Measurements from ENCODE around the gene SHC2. TPM values are rescaled to one million over a fixed set of nuclear protein-coding genes. Genes with fewer than 3 reads are reported as not detected.
A peak's percentile ranks its signal among the peaks of the same experiment; 100 is the strongest.

The SHC2 gene
- total RNA-seq, 1 donor from 2014 or later: 29.7 TPM

- H3K4me2 ChIP-seq (ENCODE audit: low read length): peak overlapping the region; percentile 95
- H3K9me3 ChIP-seq (ENCODE audit: insufficient read depth, low read depth, low read length): no peaks in the 10 kb centered on the region
- H2AFZ ChIP-seq (ENCODE audit: low read depth, low read length): peak overlapping the region; percentile 71
- no peak for TF ChIP-seq EZH2 (IDR thresholded peaks at IDR 0.05; ENCODE audit: insufficient read depth, low read length)
- TF ChIP-seq CTCF (IDR thresholded peaks at IDR 0.05; ENCODE audit: insufficient read depth, low read depth, low read length): no peak
- H3K27ac ChIP-seq (ENCODE audit: low read depth, low read length): no peak overlapping the region
- peak overlapping the region; percentile 93 for H3K9ac ChIP-seq (ENCODE audit: low read length)
- peak overlapping the region; percentile 79 for H3K4me3 ChIP-seq (ENCODE audit: insufficient read depth, low read depth, low read length)
- no peaks in the 10 kb centered on the region for H3K27me3 ChIP-seq (ENCODE audit: insufficient read depth, low read length)
- peaks cover 15% of the 10 kb centered on the region for H3K4me1 ChIP-seq (ENCODE audit: insufficient read depth, low read length)
- Mint-ChIP-seq H3K36me3 (ENCODE audit: low read depth, unreplicated experiment) (peaks cover 2% of the 10 kb centered on the region), H3K4me1 (ENCODE audit: low read depth, unreplicated experiment) (peaks cover 7% of the 10 kb centered on the region), H3K9me3 (ENCODE audit: unreplicated experiment) (no peaks in the 10 kb centered on the region), H3K27me3 (ENCODE audit: low read depth, unreplicated experiment) (no peaks in the 10 kb centered on the region), H3K27ac (ENCODE audit: unreplicated experiment) (peak overlapping the region; percentile 34), H3K4me3 (ENCODE audit: unreplicated experiment) (peak overlapping the region; percentile 82)
- FAIRE-seq: no peak
- no peaks in the 10 kb centered on the region for H4K20me1 ChIP-seq (ENCODE audit: insufficient read depth, low read length)
- no peaks in the 10 kb centered on the region for H3K79me2 ChIP-seq (ENCODE audit: insufficient read depth, low read length)
- DNase-seq (ENCODE audit: low read depth): peak; percentile 18
- H3K36me3 ChIP-seq (ENCODE audit: insufficient read depth, low read length): no peaks in the 10 kb centered on the region
Observed at GRCh38 chr19:489418-490196, 28.8 kb upstream of the SHC2 start.

DNA sequence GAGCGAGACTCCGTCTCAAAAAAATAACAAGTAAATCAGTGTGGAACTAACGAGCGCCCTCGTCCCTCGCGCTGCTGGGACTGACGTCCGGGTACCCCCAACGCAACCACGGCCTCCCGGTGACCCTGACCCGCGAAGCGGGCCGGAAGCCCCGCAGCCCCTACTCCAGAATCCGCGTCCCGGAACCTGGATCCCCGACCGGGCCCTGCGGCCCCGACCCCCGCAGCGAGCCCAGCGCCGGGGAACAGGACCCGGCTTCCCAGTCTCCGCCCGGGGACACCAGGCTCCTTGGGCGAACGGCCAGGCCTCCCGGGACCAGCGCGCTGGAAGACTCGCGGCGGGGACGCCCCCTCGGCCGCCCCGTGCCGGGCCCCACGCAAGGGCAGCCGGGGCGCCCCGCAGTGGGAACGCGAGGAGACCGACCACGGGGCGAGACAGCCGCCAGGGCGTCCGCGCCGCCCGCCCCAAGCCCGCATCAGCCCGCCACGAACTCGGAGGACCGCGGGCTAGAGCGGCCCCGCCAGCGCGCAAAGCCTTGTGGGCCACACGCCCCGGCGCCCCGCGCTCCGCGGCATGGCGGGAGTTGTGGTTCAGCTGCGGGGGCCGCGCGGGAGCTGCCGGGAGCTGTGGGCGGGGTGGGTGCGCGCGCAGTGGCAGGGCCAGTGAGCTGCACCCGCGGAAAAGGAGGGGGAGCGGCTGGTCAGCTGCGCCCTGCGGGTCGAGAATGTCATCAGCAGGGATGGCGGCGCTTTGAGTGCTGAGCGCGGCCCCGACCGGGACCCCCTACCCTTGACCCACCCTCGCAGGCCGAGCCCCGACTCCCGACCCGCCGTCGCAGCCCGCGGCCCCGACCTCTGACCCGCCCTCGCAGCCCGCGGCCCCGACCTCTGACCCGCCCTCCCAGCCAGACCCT lies 27.9 kb upstream of the SHC2 start:
- peaks cover 2% of the 10 kb centered on the region for H3K36me3 Mint-ChIP-seq (ENCODE audit: low read depth, unreplicated experiment)
- H3K4me1 Mint-ChIP-seq (ENCODE audit: low read depth, unreplicated experiment): peaks cover 8% of the 10 kb centered on the region
- no peaks in the 10 kb centered on the region for H3K27me3 ChIP-seq (ENCODE audit: insufficient read depth, low read length)
- peak overlapping the region; percentile 59 for H3K27ac Mint-ChIP-seq (ENCODE audit: unreplicated experiment)
- no peak for FAIRE-seq
- no peaks in the 10 kb centered on the region for H3K9me3 ChIP-seq (ENCODE audit: insufficient read depth, low read depth, low read length)
- H3K4me3 ChIP-seq (ENCODE audit: insufficient read depth, low read depth, low read length): peak overlapping the region; percentile 79
- no peaks in the 10 kb centered on the region for H3K79me2 ChIP-seq (ENCODE audit: insufficient read depth, low read length)
- DNase-seq (ENCODE audit: low read depth): peak; percentile 85
- TF ChIP-seq EZH2 (IDR thresholded peaks at IDR 0.05; ENCODE audit: insufficient read depth, low read length) (no peak), CTCF (IDR thresholded peaks at IDR 0.05; ENCODE audit: insufficient read depth, low read depth, low read length) (no peak)
- peak overlapping the region; percentile 95 for H3K4me2 ChIP-seq (ENCODE audit: low read length)
- no peaks in the 10 kb centered on the region for H4K20me1 ChIP-seq (ENCODE audit: insufficient read depth, low read length)
- H2AFZ ChIP-seq (ENCODE audit: low read depth, low read length): peak overlapping the region; percentile 78
- peak overlapping the region; percentile 83 for H3K27ac ChIP-seq (ENCODE audit: low read depth, low read length)
- no peaks in the 10 kb centered on the region for H3K9me3 Mint-ChIP-seq (ENCODE audit: unreplicated experiment)
- peaks cover 15% of the 10 kb centered on the region for H3K4me1 ChIP-seq (ENCODE audit: insufficient read depth, low read length)
- H3K27me3 Mint-ChIP-seq (ENCODE audit: low read depth, unreplicated experiment): peaks cover 1% of the 10 kb centered on the region
- H3K36me3 ChIP-seq (ENCODE audit: insufficient read depth, low read length): no peaks in the 10 kb centered on the region
- peak overlapping the region; percentile 82 for H3K4me3 Mint-ChIP-seq (ENCODE audit: unreplicated experiment)
- peak overlapping the region; percentile 93 for H3K9ac ChIP-seq (ENCODE audit: low read length)
